Chondrocyte (in vitro differentiated cells): ENCODE data around the gene RAB11FIP4. TPM values are rescaled to one million over a fixed set of nuclear protein-coding genes. Genes with fewer than 3 reads are reported as not detected.
"Not testable (repeated sequence)": the region's sequence is repeated elsewhere in the genome, so short reads cannot be mapped to it uniquely, and the experiment has no call there.

Experiments
- DNase-seq: peaks from one replicate; pipeline ENCODE4 v3.0.0; 2021; ENCODE audit warnings: mixed read lengths, low spot score
- H3K27ac Mint-ChIP-seq: one replicate; pipeline ENCODE4 v1.8.0; 2021; ENCODE audit warnings: mild to moderate bottlenecking, moderate library complexity, mixed read lengths; ENCODE audit not compliant: unreplicated experiment
- H3K27me3 Mint-ChIP-seq: 2 replicates; pipeline ENCODE4 v1.8.0; 2021; ENCODE audit warnings: low read depth, mixed read lengths
- H3K36me3 Mint-ChIP-seq: 2 replicates; pipeline ENCODE4 v1.8.0; 2021; ENCODE audit warnings: low read depth, mixed read lengths
- H3K4me1 Mint-ChIP-seq: 2 replicates; pipeline ENCODE4 v1.8.0; 2021; ENCODE audit warnings: low read depth, mild to moderate bottlenecking, mixed read lengths
- H3K4me3 Mint-ChIP-seq: one replicate; pipeline ENCODE4 v1.8.0; 2021; ENCODE audit warnings: mild to moderate bottlenecking, moderate library complexity, mixed read lengths; ENCODE audit not compliant: unreplicated experiment
- H3K9me3 Mint-ChIP-seq: 2 replicates; pipeline ENCODE4 v1.8.0; 2021; ENCODE audit warnings: low read depth, mixed read lengths
- CTCF ChIP-seq: fragments of 200-600 bp; sonication (generic); IDR thresholded peaks from 2 replicates; pipeline ENCODE4 v1.5.0; 2021; ENCODE audit warnings: antibody characterized with exemption, mild to moderate bottlenecking, moderate library complexity
- total RNA-seq: library from RNA; stranded (reverse); gene quantifications from 3 replicates; pipeline ENCODE4 v1.2.1, GENCODE V29; 2021

The RAB11FIP4 gene
- total RNA-seq, 1 donor from 2014 or later: 0.30 TPM

GRCh38 chr17:31381165-31381668 is 10.3 kb upstream of the RAB11FIP4 start:
- no peak for DNase-seq
- Mint-ChIP-seq H3K4me1 (no peaks in the 10 kb centered on the region), H3K9me3 (no peaks in the 10 kb centered on the region), H3K4me3 (no peak overlapping the region), H3K27me3 (no peaks in the 10 kb centered on the region), H3K27ac (no peak overlapping the region), H3K36me3 (peaks cover 14% of the 10 kb centered on the region)
- no peak for TF ChIP-seq CTCF

GRCh38 chr17:31382668-31383275 is 8.7 kb upstream of the RAB11FIP4 start:
- not testable (repeated sequence) for H3K4me1 Mint-ChIP-seq, H3K4me3 Mint-ChIP-seq, H3K9me3 Mint-ChIP-seq, DNase-seq, H3K27ac Mint-ChIP-seq, H3K27me3 Mint-ChIP-seq
- peaks cover 11% of the 10 kb centered on the region for H3K36me3 Mint-ChIP-seq

- not testable (repeated sequence) for H3K4me1 Mint-ChIP-seq, H3K27ac Mint-ChIP-seq, H3K36me3 Mint-ChIP-seq, H3K4me3 Mint-ChIP-seq, H3K27me3 Mint-ChIP-seq, H3K9me3 Mint-ChIP-seq, DNase-seq
Measured at GRCh38 chr17:31383488-31383887, 8.0 kb upstream of the RAB11FIP4 start.

- peaks cover 8% of the 10 kb centered on the region for H3K36me3 Mint-ChIP-seq
Measured at GRCh38 chr17:31385428-31386285, 5.8 kb upstream of the RAB11FIP4 start.

GRCh38 chr17:31386542-31387075 is 4.9 kb upstream of the RAB11FIP4 start:
- Mint-ChIP-seq H3K27ac (no peak overlapping the region), H3K27me3 (peaks cover 3% of the 10 kb centered on the region), H3K9me3 (no peaks in the 10 kb centered on the region), H3K36me3 (peaks cover 8% of the 10 kb centered on the region), H3K4me3 (no peak overlapping the region), H3K4me1 (peaks cover 7% of the 10 kb centered on the region)
- TF ChIP-seq CTCF: no peak
- DNase-seq: no peak

More at GRCh38 chr17:31385428-31386285, 5.8 kb upstream of the RAB11FIP4 start:
- Mint-ChIP-seq H3K4me1 (peaks cover 5% of the 10 kb centered on the region), H3K27me3 (peaks cover 3% of the 10 kb centered on the region), H3K27ac (no peak overlapping the region), H3K9me3 (no peaks in the 10 kb centered on the region), H3K4me3 (no peak overlapping the region)
- DNase-seq: no peak
- no peak for TF ChIP-seq CTCF

- no peak for DNase-seq
Measured at GRCh38 chr17:31387438-31387837, 4.0 kb upstream of the RAB11FIP4 start.

More at GRCh38 chr17:31387438-31387837, 4.0 kb upstream of the RAB11FIP4 start:
- Mint-ChIP-seq H3K27ac (no peak overlapping the region), H3K4me1 (peaks cover 11% of the 10 kb centered on the region), H3K9me3 (no peaks in the 10 kb centered on the region), H3K36me3 (peaks cover 3% of the 10 kb centered on the region), H3K27me3 (peaks cover 6% of the 10 kb centered on the region), H3K4me3 (no peak overlapping the region)
- TF ChIP-seq CTCF: no peak
